ENCODE data around the gene SYNDIG1. TPM values are rescaled to one million over a fixed set of nuclear protein-coding genes. Genes with fewer than 3 reads are reported as not detected.

The SYNDIG1 gene
- total RNA-seq (2022; extraction: Qiagen RNA extraction): 1.2 to 2.0 TPM (median 1.8 TPM) in 5 replicates

GRCh38 chr20:24469116-24469893 is at the start of gene SYNDIG1:
SYNDIG1 (plus strand) TSS chr20:24469629; CDS start chr20:24543098, 73,469 bp downstream.

Data from A549 treated with Hydrocortisone at 1 μM for 4 hours (cell line).